Neural progenitor cell (in vitro differentiated cells): ENCODE measurements around the gene CD96.

ENCODE experiments used
- EZH2phosphoT487 ChIP-seq: fragments of 200-600 bp; sonication (generic); IDR thresholded peaks from 2 replicates; pipeline ENCODE4 v1.6.1; 2017; ENCODE audit warnings: antibody characterized with exemption
- TF ChIP-seq, protein P1 (sequence below): fragments of 200-600 bp; sonication (generic); IDR thresholded peaks from 2 replicates; pipeline ENCODE4 v1.5.1; 2017; ENCODE audit warnings: antibody characterized with exemption, mild to moderate bottlenecking

DNA sequence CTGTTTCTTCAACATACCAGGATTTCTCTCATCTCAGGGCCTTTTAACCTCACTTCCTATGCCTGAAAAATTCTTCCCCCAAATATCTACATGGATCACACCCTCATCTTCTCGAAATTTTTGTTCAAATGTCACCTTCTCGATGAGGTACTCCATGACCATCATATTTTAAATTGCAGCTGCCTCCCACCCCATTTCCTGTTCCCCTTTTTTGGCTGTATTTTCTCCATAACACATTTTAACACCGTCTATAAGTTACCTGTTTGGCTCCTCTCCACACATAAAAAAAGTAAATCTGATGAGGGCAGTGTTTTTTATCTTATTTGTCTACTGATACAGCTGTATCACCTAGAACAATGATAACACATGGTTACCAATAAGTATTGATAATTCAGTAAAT is 73.9 kb downstream of the CD96 start:
- TF ChIP-seq, protein P1, sequence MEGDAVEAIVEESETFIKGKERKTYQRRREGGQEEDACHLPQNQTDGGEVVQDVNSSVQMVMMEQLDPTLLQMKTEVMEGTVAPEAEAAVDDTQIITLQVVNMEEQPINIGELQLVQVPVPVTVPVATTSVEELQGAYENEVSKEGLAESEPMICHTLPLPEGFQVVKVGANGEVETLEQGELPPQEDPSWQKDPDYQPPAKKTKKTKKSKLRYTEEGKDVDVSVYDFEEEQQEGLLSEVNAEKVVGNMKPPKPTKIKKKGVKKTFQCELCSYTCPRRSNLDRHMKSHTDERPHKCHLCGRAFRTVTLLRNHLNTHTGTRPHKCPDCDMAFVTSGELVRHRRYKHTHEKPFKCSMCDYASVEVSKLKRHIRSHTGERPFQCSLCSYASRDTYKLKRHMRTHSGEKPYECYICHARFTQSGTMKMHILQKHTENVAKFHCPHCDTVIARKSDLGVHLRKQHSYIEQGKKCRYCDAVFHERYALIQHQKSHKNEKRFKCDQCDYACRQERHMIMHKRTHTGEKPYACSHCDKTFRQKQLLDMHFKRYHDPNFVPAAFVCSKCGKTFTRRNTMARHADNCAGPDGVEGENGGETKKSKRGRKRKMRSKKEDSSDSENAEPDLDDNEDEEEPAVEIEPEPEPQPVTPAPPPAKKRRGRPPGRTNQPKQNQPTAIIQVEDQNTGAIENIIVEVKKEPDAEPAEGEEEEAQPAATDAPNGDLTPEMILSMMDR = no peak
- no peak for TF ChIP-seq EZH2phosphoT487
